Thoracic aorta (tissue), 2 donors: ENCODE results near the gene COL16A1. TPM values are rescaled to one million over a fixed set of nuclear protein-coding genes. Genes with fewer than 3 reads are reported as not detected.
A peak's percentile ranks its signal among the peaks of the same experiment; 100 is the strongest.

ENCODE experiments used
- ATAC-seq: fragments of 150-250 bp; one replicate; pipeline ENCODE4 v1.8.0; 2017; ENCODE audit warnings: low read depth; ENCODE audit not compliant: insufficient number of reproducible peaks, low FRiP score
- DNase-seq: peaks from one replicate; pipeline ENCODE4 v3.0.0-alpha.2; 2020; ENCODE audit warnings: low spot score
- H3K27ac ChIP-seq, 2 donors: fragments of 200-600 bp; sonication (generic); 1 replicate in 1 of 2; 2 replicates in 1 of 2; pipeline ENCODE4 v1.5.1; 2016; ENCODE audit warnings: mild to moderate bottlenecking in 2 of 2, moderate library complexity in 2 of 2
- H3K27me3 ChIP-seq: fragments of 200-600 bp; sonication (generic); replicated peaks from 2 replicates; pipeline ENCODE4 v1.6.0; 2016; ENCODE audit warnings: mild to moderate bottlenecking; ENCODE audit not compliant: insufficient read depth
- H3K36me3 ChIP-seq: fragments of 200-600 bp; sonication (generic); one replicate; pipeline ENCODE4 v1.5.1; 2016
- H3K4me1 ChIP-seq, 2 donors: fragments of 200-600 bp; sonication (generic); 1 replicate in 1 of 2; 2 replicates in 1 of 2; pipeline versions ENCODE4 v1.5.1 to v1.6.0; 2016; ENCODE audit warnings: low read depth in 2 of 2, mild to moderate bottlenecking in 1 of 2; ENCODE audit not compliant: control insufficient read depth in 1 of 2
- H3K4me3 ChIP-seq: fragments of 200-600 bp; sonication (generic); 2 replicates; pipeline ENCODE4 v1.5.1; 2016; ENCODE audit warnings: mild to moderate bottlenecking
- H3K9me3 ChIP-seq: fragments of 200-600 bp; sonication (generic); 2 replicates; pipeline ENCODE4 v1.5.1; 2016
- CTCF ChIP-seq: fragments of 200-600 bp; sonication (generic); IDR thresholded peaks from one replicate; pipeline ENCODE4 v1.5.1; 2019; ENCODE audit warnings: antibody characterized with exemption
- total RNA-seq, 2 donors: library from RNA; depleted of rRNA; stranded (reverse); fragments of >200 nt; gene quantifications; one replicate each; pipeline versions ENCODE4 v1.1.0 to v1.2.3, GENCODE V29; 2016

The COL16A1 gene
- total RNA-seq, 2 donors from 2014 or later: 183 to 323 TPM

- Histone ChIP-seq H3K9me3 (no peaks in the 10 kb centered on the region), H3K27me3 (no peaks in the 10 kb centered on the region), H3K4me1 (peaks cover 9 to 34% of the 10 kb centered on the region in 2 donors), H3K27ac (no peak overlapping the region), H3K4me3 (no peak overlapping the region), H3K36me3 (peaks cover 19% of the 10 kb centered on the region)
- no peak for DNase-seq
- no peak for ATAC-seq
- no peak for TF ChIP-seq CTCF
Observed at GRCh38 chr1:31666263-31666963, 37.4 kb downstream of the COL16A1 start.

GRCh38 chr1:31665234-31665878 lies 38.5 kb downstream of the COL16A1 start:
- Histone ChIP-seq H3K9me3 (no peaks in the 10 kb centered on the region), H3K36me3 (peaks cover 24% of the 10 kb centered on the region), H3K4me1 (peaks cover 6 to 34% of the 10 kb centered on the region in 2 donors), H3K4me3 (no peak overlapping the region), H3K27me3 (no peaks in the 10 kb centered on the region), H3K27ac (no peak overlapping the region)
- TF ChIP-seq CTCF: no peak
- ATAC-seq (no peak), DNase-seq (no peak)

GRCh38 chr1:31664528-31664927 lies 39.3 kb downstream of the COL16A1 start:
- Histone ChIP-seq H3K9me3 (no peaks in the 10 kb centered on the region), H3K4me3 (no peak overlapping the region), H3K27ac (no peak overlapping the region), H3K27me3 (no peaks in the 10 kb centered on the region), H3K4me1 (peaks cover 2 to 34% of the 10 kb centered on the region in 2 donors), H3K36me3 (peaks cover 25% of the 10 kb centered on the region)
- DNase-seq: no peak
- no peak for ATAC-seq
- TF ChIP-seq CTCF: no peak

GRCh38 chr1:31663622-31664452 lies 40.0 kb downstream of the COL16A1 start:
- Histone ChIP-seq H3K36me3 (peaks cover 28% of the 10 kb centered on the region), H3K4me1 (peaks cover 0 to 30% of the 10 kb centered on the region in 2 donors), H3K27me3 (no peaks in the 10 kb centered on the region), H3K27ac (no peak overlapping the region), H3K9me3 (no peaks in the 10 kb centered on the region), H3K4me3 (no peak overlapping the region)
- TF ChIP-seq CTCF: peak; percentile 96
- ATAC-seq (no peak), DNase-seq (no peak)

- no peaks in the 10 kb centered on the region for H3K27me3 ChIP-seq
- peaks cover 40% of the 10 kb centered on the region for H3K36me3 ChIP-seq
- H3K4me1 ChIP-seq: peaks cover 0 to 30% of the 10 kb centered on the region in 2 donors
- ATAC-seq (no peak), DNase-seq (no peak)
- no peak for TF ChIP-seq CTCF
- no peak overlapping the region for H3K4me3 ChIP-seq
- no peaks in the 10 kb centered on the region for H3K9me3 ChIP-seq
- H3K27ac ChIP-seq: no peak overlapping the region
Observed at GRCh38 chr1:31662463-31662862, 41.4 kb downstream of the COL16A1 start.
